OCI-LY1 (cell line): Measurements from ENCODE around the gene AIFM2.

Experiments
- CTCF ChIP-seq: fragments of 200-600 bp; sonication (generic), shearing (Covaris generic); IDR thresholded peaks from 2 replicates; pipeline ENCODE4 v1.5.1; 2017; ENCODE audit warnings: mild to moderate bottlenecking, antibody characterized with exemption, low read length, moderate library complexity, mixed read lengths
- EZH2 ChIP-seq: fragments of 200-600 bp; sonication (generic), shearing (Covaris generic); IDR thresholded peaks from 2 replicates; pipeline ENCODE4 v1.8.0; 2017; ENCODE audit warnings: borderline replicate concordance, mixed run types, mild to moderate bottlenecking, antibody characterized with exemption, low read length, moderate library complexity, mixed read lengths

- no peak for TF ChIP-seq CTCF
- no peak for TF ChIP-seq EZH2
These were observed 25.5 kb upstream of the AIFM2 start for GRCh38 chr10:70158113-70158512.
